Skeletal muscle cell (primary cell): ENCODE results near the gene CASKIN1.

Source experiments
- DNase-seq: peaks from one replicate; pipeline ENCODE4 v3.0.0-alpha.2; 2010; ENCODE audit warnings: low read depth
- H3K4me3 ChIP-seq: 2 replicates; pipeline ENCODE4 v1.5.1; 2011; ENCODE audit warnings: low read depth, mild to moderate bottlenecking, control low read depth, low read length, moderate library complexity

Gene CASKIN1

DNA sequence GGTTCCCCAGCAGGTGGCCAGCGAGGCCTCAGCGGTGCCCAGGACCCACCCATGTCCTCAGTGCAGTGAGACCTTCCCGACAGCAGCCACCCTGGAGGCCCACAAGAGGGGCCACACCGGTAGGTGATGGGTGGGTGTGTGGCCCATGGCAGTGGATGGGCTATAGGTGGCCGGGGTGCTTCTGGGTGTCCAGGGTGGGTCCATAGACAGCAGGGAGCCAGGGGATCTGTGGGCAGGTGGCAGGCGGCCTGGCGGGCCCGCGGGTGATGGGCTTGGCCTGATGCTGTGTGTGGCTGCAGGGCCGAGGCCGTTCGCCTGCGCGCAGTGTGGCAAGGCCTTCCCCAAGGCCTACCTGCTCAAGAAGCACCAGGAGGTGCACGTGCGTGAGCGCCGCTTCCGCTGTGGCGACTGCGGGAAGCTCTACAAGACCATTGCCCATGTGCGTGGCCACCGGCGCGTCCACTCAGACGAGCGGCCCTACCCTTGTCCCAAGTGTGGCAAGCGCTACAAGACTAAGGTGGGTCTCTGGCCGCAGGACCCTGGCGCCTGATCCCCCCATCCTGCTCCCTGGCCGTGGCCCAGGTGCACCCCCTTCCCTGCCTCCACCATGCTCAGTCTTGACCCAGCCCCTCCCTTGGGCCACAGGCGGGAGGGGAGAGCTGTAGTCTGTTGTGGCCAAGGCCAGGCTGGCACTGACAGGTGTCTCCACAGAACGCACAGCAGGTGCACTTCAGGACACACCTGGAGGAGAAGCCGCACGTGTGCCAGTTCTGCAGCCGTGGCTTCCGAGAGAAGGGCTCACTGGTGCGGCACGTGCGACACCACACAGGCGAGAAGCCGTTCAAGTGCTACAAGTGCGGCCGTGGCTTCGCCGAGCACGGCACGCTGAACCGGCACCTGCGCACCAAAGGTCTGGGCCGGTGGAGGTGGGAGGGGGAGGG lies 37.7 kb upstream of the CASKIN1 start:
- H3K4me3 ChIP-seq, result no peak overlapping the region

DNA sequence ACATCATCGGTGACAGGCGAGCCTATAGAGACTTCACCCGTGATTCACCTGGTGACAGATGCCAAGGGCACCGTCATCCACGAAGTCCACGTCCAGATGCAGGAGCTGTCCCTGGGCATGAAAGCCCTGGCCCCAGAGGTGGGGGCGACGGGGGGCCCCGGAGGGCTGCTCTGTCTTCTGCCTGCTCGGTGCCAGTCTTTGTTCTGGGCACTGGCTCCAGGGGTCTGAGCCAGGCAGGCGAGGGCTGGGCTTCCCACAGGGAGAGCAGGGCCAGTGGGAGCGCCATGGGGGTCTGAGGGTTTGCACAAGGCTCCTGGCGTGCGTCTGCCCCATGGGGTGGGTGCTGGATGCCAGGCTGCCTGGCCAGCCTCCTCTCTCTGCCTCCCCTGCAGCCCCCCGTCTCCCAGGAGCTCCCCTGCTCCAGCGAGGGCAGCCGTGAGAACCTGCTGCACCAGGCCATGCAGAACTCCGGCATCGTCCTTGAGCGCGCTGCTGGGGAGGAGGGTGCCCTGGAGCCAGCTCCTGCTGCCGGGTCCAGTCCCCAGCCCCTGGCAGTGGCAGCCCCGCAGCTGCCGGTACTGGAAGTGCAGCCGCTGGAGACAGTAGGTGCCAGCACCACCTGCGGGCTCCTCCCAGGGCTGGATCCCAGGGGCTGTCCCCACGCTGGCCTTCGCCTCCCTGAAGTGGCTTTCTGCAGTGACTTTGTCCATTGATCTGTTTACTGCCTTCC lies 36.8 kb upstream of the CASKIN1 start:
- H3K4me3 ChIP-seq, result no peak overlapping the region
- no peak for DNase-seq

More for the DNA sequence above, 37.7 kb upstream of the CASKIN1 start:
- no peak for DNase-seq

DNA sequence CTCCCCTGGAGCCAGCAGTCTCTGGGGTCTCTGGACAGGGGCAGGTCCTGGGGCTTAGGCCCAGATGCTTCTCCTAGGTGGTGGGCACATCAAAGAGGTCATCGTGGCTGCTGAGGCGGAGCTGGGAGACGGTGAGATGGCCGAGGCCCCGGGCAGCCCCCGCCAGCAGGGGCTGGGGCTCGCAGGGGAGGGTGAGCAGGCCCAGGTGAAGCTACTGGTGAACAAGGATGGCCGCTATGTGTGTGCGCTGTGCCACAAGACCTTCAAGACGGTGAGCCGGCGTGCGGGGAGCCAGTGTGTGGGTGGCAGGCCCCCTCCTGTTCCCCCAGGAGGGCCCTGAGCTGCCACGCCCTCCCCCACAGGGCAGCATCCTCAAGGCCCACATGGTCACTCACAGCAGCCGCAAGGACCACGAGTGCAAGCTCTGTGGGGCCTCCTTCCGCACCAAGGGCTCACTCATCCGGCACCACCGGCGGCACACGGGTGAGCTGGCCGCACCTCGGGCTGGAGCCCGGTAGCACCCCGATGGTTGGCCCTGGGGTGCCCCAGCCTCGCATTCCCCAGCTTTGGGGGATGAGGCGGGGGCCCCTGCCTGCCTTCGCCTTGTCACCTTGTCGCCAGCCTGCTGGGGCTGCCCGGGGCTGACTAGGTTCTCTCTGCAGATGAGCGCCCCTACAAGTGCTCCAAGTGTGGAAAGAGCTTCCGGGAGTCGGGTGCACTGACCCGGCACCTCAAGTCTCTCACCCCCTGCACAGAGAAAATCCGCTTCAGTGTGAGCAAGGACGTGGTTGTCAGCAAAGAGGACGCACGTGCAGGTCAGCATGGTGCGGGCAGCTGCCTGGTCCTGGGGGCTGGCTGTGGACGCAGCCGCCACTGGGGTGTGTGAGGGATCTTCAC lies 35.9 kb upstream of the CASKIN1 start:
- DNase-seq, result no peak
- H3K4me3 ChIP-seq, result no peak overlapping the region

GRCh38 chr16:2231016-2231931 lies 34.9 kb upstream of the CASKIN1 start:
- DNase-seq, result peak; percentile 27
- no peak overlapping the region for H3K4me3 ChIP-seq

GRCh38 chr16:2230376-2230775 lies 34.0 kb upstream of the CASKIN1 start:
- no peak for DNase-seq
- no peak overlapping the region for H3K4me3 ChIP-seq

DNA sequence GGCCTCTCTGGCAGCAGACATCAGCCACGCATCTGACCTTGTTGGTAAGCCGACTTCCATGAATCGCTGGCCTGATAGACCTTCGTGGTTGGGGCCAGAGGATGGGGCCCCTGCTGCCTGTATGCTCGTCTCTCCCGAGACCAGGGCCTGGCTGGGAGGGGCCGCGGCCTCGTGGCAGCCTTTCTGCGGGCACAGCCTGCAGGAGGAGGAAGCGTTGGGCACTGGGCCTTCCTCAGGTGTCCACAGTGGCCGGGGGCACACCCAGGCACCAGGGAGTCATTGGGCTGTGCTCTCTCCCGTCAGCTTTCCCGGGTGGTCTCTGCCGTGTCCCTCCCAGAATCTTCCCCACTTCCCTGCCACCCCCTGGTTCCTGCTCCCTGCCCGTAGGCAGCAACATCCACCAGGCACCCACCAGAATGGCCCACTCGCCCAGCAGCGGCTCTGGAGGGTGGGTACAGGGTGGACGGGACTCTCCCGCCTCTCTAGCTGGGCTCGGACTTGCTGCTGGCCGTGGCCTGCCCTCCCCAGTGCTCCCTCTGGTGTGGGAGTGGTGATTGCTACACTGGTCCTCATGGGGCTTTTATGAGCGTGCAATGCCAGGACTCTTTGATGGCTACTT lies 33.3 kb upstream of the CASKIN1 start:
- DNase-seq, result no peak
- no peak overlapping the region for H3K4me3 ChIP-seq

DNA sequence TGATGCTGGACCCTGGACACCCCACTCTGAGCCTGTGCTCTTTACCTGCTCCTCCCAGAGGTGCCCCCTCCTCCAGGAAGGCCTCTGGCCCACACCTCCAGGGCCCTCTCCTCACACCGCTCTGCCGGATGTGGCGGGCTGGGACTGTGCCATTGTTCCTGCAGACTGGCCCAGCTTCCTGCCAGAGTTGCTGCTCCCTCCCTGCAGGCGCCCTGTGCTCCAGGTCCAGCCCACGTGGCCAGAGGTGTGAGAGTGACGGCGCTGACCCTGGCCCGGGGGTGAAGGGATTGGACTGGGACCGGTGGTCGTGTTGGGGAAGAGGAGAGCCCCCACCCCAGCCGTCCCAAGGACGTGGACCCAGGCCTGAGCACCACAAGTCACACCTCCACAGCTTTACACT lies 32.7 kb upstream of the CASKIN1 start:
- H3K4me3 ChIP-seq, result no peak overlapping the region
- no peak for DNase-seq

DNA sequence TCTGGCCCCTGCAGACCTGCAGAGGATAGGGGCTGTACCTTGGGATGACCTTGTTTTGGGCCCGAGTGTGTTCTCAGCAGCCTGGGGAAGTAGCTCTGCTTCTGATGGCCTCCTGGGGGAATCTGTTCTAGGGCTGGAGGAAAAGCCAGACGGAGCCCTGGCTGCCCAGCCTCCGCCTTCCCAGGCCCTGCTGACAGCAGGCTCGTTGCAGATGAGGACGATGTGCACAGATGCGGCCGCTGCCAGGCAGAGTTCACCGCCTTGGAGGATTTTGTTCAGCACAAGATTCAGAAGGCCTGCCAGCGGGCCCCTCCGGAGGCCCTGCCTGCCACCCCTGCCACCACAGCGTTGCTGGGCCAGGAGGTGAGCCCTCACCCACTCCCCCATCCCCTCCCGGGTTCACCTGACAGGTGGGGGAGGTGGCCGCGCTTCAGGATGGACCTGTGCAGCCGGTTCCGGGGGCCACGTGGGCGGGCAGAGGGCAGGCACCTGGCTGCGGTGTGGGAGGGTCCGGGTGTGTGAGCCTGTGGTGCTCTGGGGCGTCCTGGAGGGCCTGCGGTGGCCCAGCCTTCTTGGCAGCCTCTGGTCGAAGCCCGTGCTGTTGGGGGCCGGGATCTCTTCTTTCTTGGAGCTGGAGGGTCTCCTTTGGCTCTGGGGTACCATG lies 31.9 kb upstream of the CASKIN1 start:
- no peak overlapping the region for H3K4me3 ChIP-seq
- no peak for DNase-seq

- no peak for DNase-seq
- no peak overlapping the region for H3K4me3 ChIP-seq
Measured at GRCh38 chr16:2226918-2227317, 30.5 kb upstream of the CASKIN1 start.

DNA sequence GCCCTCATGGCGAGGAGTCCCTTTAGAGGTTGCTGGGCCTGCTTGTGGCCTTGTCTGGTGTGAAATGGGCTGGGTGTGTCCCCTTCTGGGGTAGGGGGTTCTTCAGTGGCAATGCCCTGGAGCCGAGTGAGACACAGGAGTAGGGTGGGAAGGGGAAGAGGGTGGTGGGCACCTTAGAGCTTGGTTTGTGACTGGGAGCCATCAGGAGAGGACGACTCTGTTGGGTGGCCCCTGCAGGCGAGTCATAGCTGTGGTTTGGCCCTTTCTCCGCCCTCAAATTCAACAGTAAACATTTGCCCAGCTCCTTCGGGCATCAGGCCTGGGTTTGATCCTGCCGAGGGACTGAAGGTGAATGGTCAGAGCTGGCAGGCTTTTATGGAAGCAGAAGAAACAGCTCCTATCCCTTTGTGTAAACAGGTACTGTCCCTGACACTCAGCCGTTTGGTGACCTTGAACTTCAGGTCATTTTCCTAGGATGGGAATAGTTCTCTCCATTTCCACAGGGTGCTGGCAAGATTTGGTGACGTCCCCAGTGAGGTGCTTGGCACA lies 29.9 kb upstream of the CASKIN1 start:
- H3K4me3 ChIP-seq, result no peak overlapping the region
- no peak for DNase-seq

DNA sequence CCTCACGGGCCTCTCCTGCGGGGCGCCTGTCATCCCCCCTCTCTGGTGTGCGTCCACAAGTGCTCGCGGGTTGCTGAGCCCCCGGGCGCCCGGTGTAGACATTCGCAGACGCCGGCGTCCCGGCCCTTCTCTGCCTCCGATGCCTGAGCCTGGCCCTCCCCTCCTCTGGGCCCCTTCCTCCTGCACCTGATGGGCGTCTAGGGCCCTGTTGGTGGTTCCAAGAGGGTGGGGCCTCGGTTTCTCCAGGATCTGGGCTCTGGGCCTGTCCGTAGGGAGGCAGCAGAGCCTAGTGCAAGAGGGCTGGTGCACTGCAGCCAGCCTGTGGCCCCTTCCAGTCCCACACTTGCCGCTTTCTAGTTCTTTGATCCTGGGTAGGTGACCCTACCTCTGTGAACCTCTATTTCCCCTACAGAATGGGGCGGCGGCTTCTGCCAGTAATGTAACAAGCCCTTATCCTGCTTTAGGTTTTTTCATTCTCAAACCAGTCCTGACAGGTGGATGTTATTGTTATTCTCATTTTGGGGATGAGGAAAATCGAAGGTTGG lies 27.6 kb upstream of the CASKIN1 start:
- H3K4me3 ChIP-seq, result peak overlapping the region; percentile 94
- no peak for DNase-seq

- H3K4me3 ChIP-seq, result peak within 1 kb of the TSS; percentile 94
- peak; percentile 98 for DNase-seq
Measured at GRCh38 chr16:2223221-2223941, 27.0 kb upstream of the CASKIN1 start, which contains the start of gene E4F1. Gene E4F1 (plus strand): TSS chr16:2223591. CDS start chr16:2223614, 23 bp downstream.

- no peak for DNase-seq
- H3K4me3 ChIP-seq, result no peak overlapping the region
Measured at GRCh38 chr16:2216330-2216729, 19.9 kb upstream of the CASKIN1 start.

DNA sequence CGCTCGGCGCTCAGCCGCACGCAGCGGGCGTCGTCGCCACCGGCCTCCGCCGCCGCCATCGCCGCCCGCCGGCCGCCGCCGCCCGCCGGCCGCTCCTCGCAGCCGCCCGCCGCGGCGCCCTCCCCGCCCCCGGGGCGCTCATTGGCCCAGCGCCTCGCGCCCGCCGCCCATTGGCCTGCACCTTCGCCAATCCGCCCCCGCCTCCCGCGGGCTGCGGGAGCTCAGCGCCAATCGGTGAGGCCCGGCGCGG lies 18.2 kb upstream of the CASKIN1 start, which contains the start of gene PGP:
PGP (minus strand) TSS at position 122 of the 250 bp plus-strand sequence; CDS start at position 59, 63 bp downstream.
- H3K4me3 ChIP-seq, result peak within 1 kb of the TSS; percentile 70
- no peak for DNase-seq

GRCh38 chr16:2213817-2214718 lies 17.7 kb upstream of the CASKIN1 start:
- H3K4me3 ChIP-seq, result peak overlapping the region; percentile 70
- no peak for DNase-seq
